Skeletal muscle satellite cell (primary cell): ENCODE measurements around the gene ARHGAP45.

Experiments
- H3K27me3 ChIP-seq: 2 replicates; pipeline ENCODE4 v1.7.0; 2013; ENCODE audit warnings: low read length; ENCODE audit not compliant: control insufficient read depth, insufficient read depth
- H3K36me3 ChIP-seq: 2 replicates; pipeline ENCODE4 v1.7.0; 2013; ENCODE audit warnings: mild to moderate bottlenecking, control low read depth, low read length; ENCODE audit not compliant: insufficient read depth
- H3K4me1 ChIP-seq: 2 replicates; pipeline ENCODE4 v1.7.0; 2013; ENCODE audit warnings: low read length; ENCODE audit not compliant: control insufficient read depth, insufficient read depth
- H3K4me2 ChIP-seq: 2 replicates; pipeline ENCODE4 v1.7.0; 2013; ENCODE audit warnings: mild to moderate bottlenecking, low read length
- H3K4me3 ChIP-seq: 2 replicates; pipeline ENCODE4 v1.7.0; 2013; ENCODE audit warnings: low read length
- H3K9ac ChIP-seq: 2 replicates; pipeline ENCODE4 v1.7.0; 2013; ENCODE audit warnings: mild to moderate bottlenecking, low read depth, low read length, moderate library complexity
- H3K9me3 ChIP-seq: replicated peaks from 2 replicates; pipeline ENCODE4 v1.7.0; 2013; ENCODE audit warnings: mild to moderate bottlenecking, control low read depth, low read length

The ARHGAP45 gene

GRCh38 chr19:1026783-1027649, 40.0 kb upstream of the ARHGAP45 start:
- peaks cover 15% of the 10 kb centered on the region for H3K4me1 ChIP-seq

GRCh38 chr19:1027650-1028061, 39.3 kb upstream of the ARHGAP45 start:
- Histone ChIP-seq H3K9me3 (no peaks in the 10 kb centered on the region), H3K4me2 (peak overlapping the region; percentile 98), H3K4me1 (peaks cover 15% of the 10 kb centered on the region), H3K9ac (peak overlapping the region; percentile 95), H3K27me3 (no peaks in the 10 kb centered on the region), H3K4me3 (peak overlapping the region; percentile 100), H3K36me3 (peaks cover 23% of the 10 kb centered on the region)

More at GRCh38 chr19:1026783-1027649, 40.0 kb upstream of the ARHGAP45 start:
- Histone ChIP-seq H3K36me3 (peaks cover 17% of the 10 kb centered on the region), H3K27me3 (no peaks in the 10 kb centered on the region), H3K4me2 (peak overlapping the region; percentile 98), H3K4me3 (peak overlapping the region; percentile 100), H3K9me3 (no peaks in the 10 kb centered on the region), H3K9ac (peak overlapping the region; percentile 95)

GRCh38 chr19:1028062-1028926, 38.7 kb upstream of the ARHGAP45 start:
- Histone ChIP-seq H3K27me3 (no peaks in the 10 kb centered on the region), H3K36me3 (peaks cover 29% of the 10 kb centered on the region), H3K9ac (peak overlapping the region; percentile 95), H3K4me1 (peaks cover 15% of the 10 kb centered on the region), H3K9me3 (no peaks in the 10 kb centered on the region), H3K4me2 (peak overlapping the region; percentile 98), H3K4me3 (peak overlapping the region; percentile 100)

GRCh38 chr19:1032264-1032867, 34.6 kb upstream of the ARHGAP45 start:
- peaks cover 49% of the 10 kb centered on the region for H3K36me3 ChIP-seq
- H3K4me2 ChIP-seq: no peak overlapping the region
- H3K9ac ChIP-seq: no peak overlapping the region
- peaks cover 13% of the 10 kb centered on the region for H3K4me1 ChIP-seq
- no peaks in the 10 kb centered on the region for H3K27me3 ChIP-seq
- no peak overlapping the region for H3K4me3 ChIP-seq
- no peaks in the 10 kb centered on the region for H3K9me3 ChIP-seq

- Histone ChIP-seq H3K36me3 (peaks cover 56% of the 10 kb centered on the region), H3K4me3 (no peak overlapping the region)
These were observed 30.9 kb upstream of the ARHGAP45 start for GRCh38 chr19:1035998-1036621.

GRCh38 chr19:1037621-1038064, 29.3 kb upstream of the ARHGAP45 start:
- Histone ChIP-seq H3K36me3 (peaks cover 46% of the 10 kb centered on the region), H3K9ac (peak overlapping the region; percentile 36), H3K4me1 (peaks cover 43% of the 10 kb centered on the region), H3K4me2 (peak overlapping the region; percentile 18), H3K9me3 (no peaks in the 10 kb centered on the region), H3K4me3 (no peak overlapping the region), H3K27me3 (no peaks in the 10 kb centered on the region)

More at GRCh38 chr19:1035998-1036621, 30.9 kb upstream of the ARHGAP45 start:
- Histone ChIP-seq H3K4me2 (no peak overlapping the region), H3K9me3 (no peaks in the 10 kb centered on the region), H3K27me3 (no peaks in the 10 kb centered on the region), H3K9ac (no peak overlapping the region), H3K4me1 (peaks cover 28% of the 10 kb centered on the region)

- Histone ChIP-seq H3K36me3 (peaks cover 37% of the 10 kb centered on the region), H3K27me3 (no peaks in the 10 kb centered on the region), H3K4me3 (peak overlapping the region; percentile 43), H3K4me1 (peaks cover 50% of the 10 kb centered on the region), H3K4me2 (peak overlapping the region; percentile 92), H3K9ac (peak overlapping the region; percentile 7), H3K9me3 (no peaks in the 10 kb centered on the region)
These were observed 27.9 kb upstream of the ARHGAP45 start for GRCh38 chr19:1038978-1039645.

- H3K27me3 ChIP-seq: no peaks in the 10 kb centered on the region
- peak within 1 kb of the TSS; percentile 31 for H3K9ac ChIP-seq
- H3K4me3 ChIP-seq: peak within 1 kb of the TSS; percentile 69
- no peaks in the 10 kb centered on the region for H3K9me3 ChIP-seq
- H3K4me2 ChIP-seq: peak within 1 kb of the TSS; percentile 92
- H3K36me3 ChIP-seq: peaks cover 37% of the 10 kb centered on the region
- peaks cover 50% of the 10 kb centered on the region for H3K4me1 ChIP-seq
These were observed 27.1 kb upstream of the ARHGAP45 start, which contains the start of gene ABCA7 for GRCh38 chr19:1039646-1040475. TSS of gene ABCA7 (plus strand) at chr19:1040107. CDS start at chr19:1041362, 1,255 bp downstream.

- no peaks in the 10 kb centered on the region for H3K9me3 ChIP-seq
- H3K27me3 ChIP-seq: no peaks in the 10 kb centered on the region
- peak overlapping the region; percentile 69 for H3K4me3 ChIP-seq
- H3K4me2 ChIP-seq: peak overlapping the region; percentile 92
- peak overlapping the region; percentile 31 for H3K9ac ChIP-seq
- H3K4me1 ChIP-seq: peaks cover 50% of the 10 kb centered on the region
- H3K36me3 ChIP-seq: peaks cover 30% of the 10 kb centered on the region
These were observed 26.3 kb upstream of the ARHGAP45 start for GRCh38 chr19:1040476-1041271.
